Measurements from ENCODE around the gene CCDC18.

CCDC18 gene

GRCh38 chr1:93190432-93190831 is 9.9 kb downstream of the CCDC18 start (continued):
- TF ChIP-seq ZBTB11 (tag by site-specific recombination; conservative IDR thresholded peaks at IDR 0.05; ENCODE audit: low read depth) (no peak), ZNF561 (tag by site-specific recombination; IDR thresholded peaks at IDR 0.05; ENCODE audit: borderline replicate concordance) (no peak), ZNF423 (tag by site-specific recombination; IDR thresholded peaks at IDR 0.05) (no peak), ZNF580 (tag by site-specific recombination; IDR thresholded peaks at IDR 0.05) (no peak), REST (tag by site-specific recombination; IDR thresholded peaks at IDR 0.05) (no peak), ZNF792 (tag by site-specific recombination; IDR thresholded peaks at IDR 0.05) (no peak), GFI1B (tag by site-specific recombination; IDR thresholded peaks at IDR 0.05) (no peak), ZNF843 (tag by site-specific recombination; IDR thresholded peaks at IDR 0.05) (no peak), ZNF248 (tag by site-specific recombination; IDR thresholded peaks at IDR 0.05) (no peak), INSM2 (tag by site-specific recombination; IDR thresholded peaks at IDR 0.05) (no peak), ZNF280C (tag by site-specific recombination; IDR thresholded peaks at IDR 0.05) (no peak), ZNF670 (tag by site-specific recombination; IDR thresholded peaks at IDR 0.05; ENCODE audit: low read depth) (no peak), MZF1 (tag by site-specific recombination; IDR thresholded peaks at IDR 0.05; ENCODE audit: borderline replicate concordance) (no peak), ZNF350 (tag by site-specific recombination; IDR thresholded peaks at IDR 0.05) (no peak), ZBTB26 (tag by site-specific recombination; optimal IDR thresholded peaks at IDR 0.05) (no peak)
